GM12878 (cell line): ENCODE data around the gene SYNJ2. TPM values are rescaled to one million over a fixed set of nuclear protein-coding genes. Genes with fewer than 3 reads are reported as not detected.

Experiments used
- ATAC-seq: fragments of 200-7000 bp; cut with Tn5 transposase; 3 replicates; pipeline ENCODE4 v1.9.1; 2020; ENCODE audit warnings: mild to moderate bottlenecking, moderate library complexity
- BruUV-seq: library from RNA; stranded (reverse); fragments of 400-500 nt; replicated peaks from 2 replicates; lab custom pipeline; 2021; lab: Mats Ljungman, UMichigan
- CTCF ChIA-PET: fragments of 300-600 bp; sonication (Branson Sonifier 250); formaldehyde crosslinking; extraction: SDS; loops from one replicate; lab custom pipeline; 2021; ENCODE audit warnings: inconsistent platforms; lab: Yijun Ruan, JAX
- POLR2A ChIA-PET: fragments of 350-600 bp; formaldehyde crosslinking; extraction: SDS; loops from one replicate; lab custom pipeline; 2021; ENCODE audit warnings: inconsistent platforms; lab: Charles Lee
- RAD21 ChIA-PET: fragments of 300-600 bp; sonication (Branson Sonifier 250); formaldehyde crosslinking; loops from one replicate; lab custom pipeline; 2023; ENCODE audit warnings: antibody characterized with exemption; ENCODE audit not compliant: unreplicated experiment; lab: Charles Lee
- SMC1A ChIA-PET: fragments of 300-600 bp; sonication (Branson Sonifier 250); formaldehyde crosslinking; loops from one replicate; lab custom pipeline; 2023; ENCODE audit not compliant: unreplicated experiment, uncharacterized antibody; lab: Charles Lee
- DNase-seq: peaks from one replicate; pipeline ENCODE4 v3.0.0-alpha.2; 2011; ENCODE audit warnings: low read depth, low spot score
- FAIRE-seq: peaks from 3 replicates; lab custom pipeline; 2011; peaks lifted over from hg19 to GRCh38; lab: Jason Lieb, UNC
- H2AFZ ChIP-seq: 2 replicates; pipeline ENCODE4 v1.6.0; 2011; ENCODE audit warnings: low read depth, low read length, control low read depth; ENCODE audit not compliant: control insufficient read depth
- H3K27ac ChIP-seq: 2 replicates; pipeline ENCODE4 v1.5.1; 2011; ENCODE audit warnings: control low read depth; ENCODE audit not compliant: control insufficient read depth, insufficient read depth
- H3K27me3 ChIP-seq, 2 experiments: replicated peaks in 1 of 2; 2 replicates each; pipeline versions ENCODE4 v1.6.0 to v1.6.1; 2011; ENCODE audit warnings: low read length in 1 of 2; ENCODE audit not compliant: control insufficient read depth in 2 of 2, insufficient read depth in 2 of 2
- H3K36me3 ChIP-seq, 2 experiments: 2 replicates each; pipeline ENCODE4 v1.5.1; 2011; ENCODE audit warnings: low read length in 1 of 2; ENCODE audit not compliant: control insufficient read depth in 2 of 2, insufficient read depth in 2 of 2
- H3K4me1 ChIP-seq: 2 replicates; pipeline ENCODE4 v1.6.1; 2011; ENCODE audit warnings: mild to moderate bottlenecking, low read length, moderate library complexity, mixed read lengths; ENCODE audit not compliant: control insufficient read depth, insufficient read depth
- H3K4me2 ChIP-seq: 2 replicates; pipeline ENCODE4 v1.6.0; 2011; ENCODE audit warnings: control low read depth; ENCODE audit not compliant: control insufficient read depth, insufficient read depth
- H3K4me3 ChIP-seq: fragments of 200-600 bp; sonication (generic); 2 replicates; pipeline ENCODE4 v1.5.1; 2016
- H3K79me2 ChIP-seq: 2 replicates; pipeline ENCODE4 v1.6.0; 2011; ENCODE audit warnings: low read length; ENCODE audit not compliant: control insufficient read depth, insufficient read depth
- H3K9ac ChIP-seq: 2 replicates; pipeline ENCODE4 v1.8.0; 2011; ENCODE audit warnings: low read length, control low read depth, mixed read lengths; ENCODE audit not compliant: control insufficient read depth, insufficient read depth
- H3K9me3 ChIP-seq: replicated peaks from 3 replicates; pipeline ENCODE4 v1.5.1; 2011; ENCODE audit warnings: mild to moderate bottlenecking, low read length; ENCODE audit not compliant: control insufficient read depth, insufficient read depth
- H4K20me1 ChIP-seq: 2 replicates; pipeline ENCODE4 v1.6.0; 2011; ENCODE audit not compliant: control insufficient read depth, insufficient read depth
- KLF5 ChIP-seq: fragments of 450-650 bp; IDR thresholded peaks from 2 replicates; pipeline ENCODE4 v1.6.1; 2014; ENCODE audit warnings: mild to moderate bottlenecking; ENCODE audit not compliant: partially characterized antibody
- NFYB ChIP-seq: IDR thresholded peaks from 2 replicates; pipeline ENCODE4 v1.6.1; 2011; ENCODE audit warnings: low read depth, mild to moderate bottlenecking, low read length, improper control_type of control experiment, moderate library complexity; ENCODE audit not compliant: insufficient read depth
- SKIL ChIP-seq: fragments of 450-650 bp; IDR thresholded peaks from 2 replicates; pipeline ENCODE4 v1.6.1; 2017; ENCODE audit warnings: mild to moderate bottlenecking, low read depth, inconsistent platforms; ENCODE audit not compliant: poor library complexity, severe bottlenecking
- WGBS: methylation state at CpG from one replicate; pipeline ENCODE4 v1.1.6; 2016; ENCODE audit warnings: low lambda C conversion rate; ENCODE audit not compliant: insufficient replicate concordance, insufficient coverage; ENCODE audit errors: missing lambda C conversion rate; 5-methylcytosine and 5-hydroxymethylcytosine counted together
- in situ Hi-C: fragments of 300-500 bp; cut with MboI; formaldehyde crosslinking; loops from 9 replicates; pipeline ENCODE4 v1.14.3; 2018; ENCODE audit warnings: mixed read lengths
- intact Hi-C: fragments of 100-400 bp; cut with micrococcal nuclease; formaldehyde crosslinking; loops from one replicate; pipeline ENCODE4 v1.14.2; 2022; ENCODE audit not compliant: unreplicated experiment
- polyA plus RNA-seq, 11 experiments: library from polyadenylated mRNA; depleted of rRNA in 4 of 11; unstranded in 6 of 11; stranded (reverse) in 5 of 11; fragments of >200 nt; fragmentation: Nextera tagmentation in 4 of 11; fragmentation: Illumina TruSeq in 1 of 11; extraction: Ambion mirVana in 4 of 11; extraction: Trizol in 1 of 11; gene quantifications; 1 replicate in 1 of 11; 2 replicates in 10 of 11; pipeline versions ENCODE4 v1.2.1 to v1.2.3, GENCODE V29; 2011 to 2016; ENCODE audit warnings: inconsistent platforms in 2 of 11, missing spikeins in 2 of 11, low read depth in 1 of 11
- total RNA-seq, 4 experiments: library from RNA; depleted of rRNA in 3 of 4; stranded (reverse); fragments of >200 nt in 3 of 4; fragmentation: Illumina TruSeq in 1 of 4; extraction: Trizol in 1 of 4; gene quantifications; 2 replicates each; pipeline versions ENCODE4 v1.2.1 to v1.2.3, GENCODE V29; 2013 to 2021
- TF ChIP-seq, protein P1 (sequence below): fragments of 450-650 bp; IDR thresholded peaks from 2 replicates; pipeline ENCODE4 v1.6.1; 2016; ENCODE audit warnings: mild to moderate bottlenecking
- TF ChIP-seq, protein P2 (sequence below): fragments of 450-650 bp; conservative IDR thresholded peaks from 2 replicates; pipeline ENCODE4 v1.6.1; 2017; ENCODE audit warnings: mild to moderate bottlenecking, moderate library complexity

Gene SYNJ2
- total and polyA plus RNA-seq, 10 of the 15 experiments (the other 5 are each of a cell fraction or from before 2014, with no cell fraction given): 0.11 to 1.8 (median 0.57) TPM

DNA sequence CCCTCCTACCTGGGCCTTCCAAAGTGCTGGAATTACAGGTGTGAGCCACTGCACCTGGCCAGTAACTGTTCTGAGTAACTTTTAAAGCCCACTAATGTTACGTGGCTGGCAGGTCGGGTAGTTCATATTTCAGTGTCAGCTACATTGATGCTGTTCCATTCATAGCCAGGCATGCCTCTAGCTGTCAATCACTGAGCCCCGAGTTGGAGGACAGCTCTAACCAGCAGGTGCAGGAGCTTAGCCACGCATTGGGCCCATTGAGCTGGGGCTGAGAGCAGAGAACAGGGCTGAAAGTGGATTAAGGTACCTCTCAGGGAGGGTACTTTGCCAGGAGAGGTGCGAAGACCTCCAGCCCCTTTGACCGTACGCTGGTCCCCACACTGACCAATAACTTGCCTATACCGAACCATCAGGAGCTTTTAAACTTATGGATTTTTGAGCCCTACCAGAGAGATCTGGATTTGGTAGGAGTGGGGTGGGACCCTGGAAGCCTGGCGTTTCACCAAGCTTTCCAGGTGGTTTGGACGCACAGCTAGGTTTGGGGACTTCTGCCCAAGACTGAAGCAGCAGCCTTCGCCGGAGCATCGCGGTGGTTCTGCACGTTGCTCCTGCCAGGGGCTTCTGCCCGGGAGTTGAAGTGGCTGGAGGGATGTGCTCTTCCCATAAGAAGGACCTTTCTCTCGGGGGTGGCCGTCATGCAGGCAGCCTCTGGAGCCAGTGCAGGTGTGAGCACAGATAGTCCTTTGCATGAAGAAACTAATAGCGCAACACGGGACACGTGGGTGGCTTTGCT, 103.8 kb downstream of the SYNJ2 start:
- DNase-seq: no peak
- in situ Hi-C loops: no loop called here
- no peak overlapping the region for H3K27ac ChIP-seq
- no peaks in the 10 kb centered on the region; a peak in 1 of 4 replicates for H3K36me3 ChIP-seq
- BruUV-seq: no TSS peak
- intact Hi-C loops: no loop called here
- SMC1A ChIA-PET: interaction anchor here (0.7 to 1.1 kb wide), 2 partner anchors 60 to 176 kb away, joined by 3 to 4 read pairs; no protein-coding TSS in a partner anchor
- POLR2A ChIA-PET: interaction anchor here (1.4 kb wide), 1 partner anchor 11 kb away, joined by 4 read pairs; no protein-coding TSS in a partner anchor
- RAD21 ChIA-PET: no interaction called here
- WGBS: 79% methylated on average over 21 of the region's 21 CpGs
- H3K4me2 ChIP-seq: no peak overlapping the region
- H3K9ac ChIP-seq: no peak overlapping the region
- TF ChIP-seq NFYB: no peak
- TF ChIP-seq KLF5: no peak
- TF ChIP-seq, protein P1, sequence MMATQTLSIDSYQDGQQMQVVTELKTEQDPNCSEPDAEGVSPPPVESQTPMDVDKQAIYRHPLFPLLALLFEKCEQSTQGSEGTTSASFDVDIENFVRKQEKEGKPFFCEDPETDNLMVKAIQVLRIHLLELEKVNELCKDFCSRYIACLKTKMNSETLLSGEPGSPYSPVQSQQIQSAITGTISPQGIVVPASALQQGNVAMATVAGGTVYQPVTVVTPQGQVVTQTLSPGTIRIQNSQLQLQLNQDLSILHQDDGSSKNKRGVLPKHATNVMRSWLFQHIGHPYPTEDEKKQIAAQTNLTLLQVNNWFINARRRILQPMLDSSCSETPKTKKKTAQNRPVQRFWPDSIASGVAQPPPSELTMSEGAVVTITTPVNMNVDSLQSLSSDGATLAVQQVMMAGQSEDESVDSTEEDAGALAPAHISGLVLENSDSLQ: peak; percentile 19; the same call in 1 of the 2 replicates
- TF ChIP-seq, protein P2, sequence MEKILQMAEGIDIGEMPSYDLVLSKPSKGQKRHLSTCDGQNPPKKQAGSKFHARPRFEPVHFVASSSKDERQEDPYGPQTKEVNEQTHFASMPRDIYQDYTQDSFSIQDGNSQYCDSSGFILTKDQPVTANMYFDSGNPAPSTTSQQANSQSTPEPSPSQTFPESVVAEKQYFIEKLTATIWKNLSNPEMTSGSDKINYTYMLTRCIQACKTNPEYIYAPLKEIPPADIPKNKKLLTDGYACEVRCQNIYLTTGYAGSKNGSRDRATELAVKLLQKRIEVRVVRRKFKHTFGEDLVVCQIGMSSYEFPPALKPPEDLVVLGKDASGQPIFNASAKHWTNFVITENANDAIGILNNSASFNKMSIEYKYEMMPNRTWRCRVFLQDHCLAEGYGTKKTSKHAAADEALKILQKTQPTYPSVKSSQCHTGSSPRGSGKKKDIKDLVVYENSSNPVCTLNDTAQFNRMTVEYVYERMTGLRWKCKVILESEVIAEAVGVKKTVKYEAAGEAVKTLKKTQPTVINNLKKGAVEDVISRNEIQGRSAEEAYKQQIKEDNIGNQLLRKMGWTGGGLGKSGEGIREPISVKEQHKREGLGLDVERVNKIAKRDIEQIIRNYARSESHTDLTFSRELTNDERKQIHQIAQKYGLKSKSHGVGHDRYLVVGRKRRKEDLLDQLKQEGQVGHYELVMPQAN: no peak
- TF ChIP-seq SKIL: no peak
- no peak overlapping the region for H2AFZ ChIP-seq
- H3K27me3 ChIP-seq: no peaks in the 10 kb centered on the region
- CTCF ChIA-PET: interaction anchor here (0.9 to 1.9 kb wide), 2 partner anchors 9 to 14 kb away, joined by 3 to 7 read pairs; no protein-coding TSS in a partner anchor
- no peak for FAIRE-seq
- peaks cover 3% of the 10 kb centered on the region; the same call in 1 of the 2 replicates for H3K4me1 ChIP-seq
- no peaks in the 10 kb centered on the region for H4K20me1 ChIP-seq
- H3K79me2 ChIP-seq: no peaks in the 10 kb centered on the region
- H3K9me3 ChIP-seq: no peaks in the 10 kb centered on the region
- H3K4me3 ChIP-seq: no peak overlapping the region
- no peak for ATAC-seq
